NCI-H345 treated with DMSO at 0.1 percent for 48 hours (cell line): ENCODE measurements around the gene ALKBH8.
"Not testable (repeated sequence)": the region's sequence is repeated elsewhere in the genome, so short reads cannot be mapped to it uniquely, and the experiment has no call there.

ENCODE experiments used
- DNase-seq: peaks from one replicate; lab custom pipeline; 2025; ENCODE audit not compliant: unreplicated experiment; lab: John Stamatoyannopoulos, UW

Gene ALKBH8

DNA sequence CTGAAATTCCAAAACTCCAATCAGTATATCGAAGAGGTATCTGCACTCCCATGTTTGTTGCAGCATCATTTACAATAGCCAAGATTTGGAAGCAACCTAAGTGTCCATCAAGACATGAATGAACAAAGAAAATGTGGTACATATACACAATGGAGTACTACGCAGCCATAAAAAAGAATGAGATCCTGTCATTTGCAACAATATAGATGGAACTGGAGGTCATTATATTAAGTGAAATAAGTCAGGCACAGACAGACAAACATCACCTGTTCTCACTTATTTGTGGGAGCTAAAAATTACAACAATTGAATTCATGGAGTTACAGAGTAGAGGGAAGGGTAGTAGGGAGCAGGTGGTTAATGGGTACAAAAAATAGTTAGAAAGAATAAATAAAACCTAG, 13.6 kb upstream of the ALKBH8 start:
- not testable (repeated sequence) for DNase-seq

DNA sequence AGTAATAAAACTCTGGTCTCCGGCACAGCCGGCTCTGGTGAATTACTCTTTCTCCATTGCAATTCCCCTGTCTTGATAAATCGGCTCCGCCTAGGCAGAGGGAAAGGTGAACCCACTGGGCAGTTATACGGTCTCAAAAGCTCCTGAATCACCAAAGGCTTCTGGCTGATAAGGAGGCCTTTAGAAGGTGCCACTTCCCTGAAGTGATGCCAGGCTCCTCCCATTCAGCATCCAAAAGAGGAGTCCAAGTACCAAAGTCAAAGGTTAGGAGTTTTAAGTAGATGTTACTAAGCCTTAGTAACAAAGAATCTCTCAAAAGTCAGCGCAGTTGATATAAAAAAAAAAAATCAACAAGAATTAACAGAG, 11.8 kb upstream of the ALKBH8 start:
- no peak for DNase-seq

DNA sequence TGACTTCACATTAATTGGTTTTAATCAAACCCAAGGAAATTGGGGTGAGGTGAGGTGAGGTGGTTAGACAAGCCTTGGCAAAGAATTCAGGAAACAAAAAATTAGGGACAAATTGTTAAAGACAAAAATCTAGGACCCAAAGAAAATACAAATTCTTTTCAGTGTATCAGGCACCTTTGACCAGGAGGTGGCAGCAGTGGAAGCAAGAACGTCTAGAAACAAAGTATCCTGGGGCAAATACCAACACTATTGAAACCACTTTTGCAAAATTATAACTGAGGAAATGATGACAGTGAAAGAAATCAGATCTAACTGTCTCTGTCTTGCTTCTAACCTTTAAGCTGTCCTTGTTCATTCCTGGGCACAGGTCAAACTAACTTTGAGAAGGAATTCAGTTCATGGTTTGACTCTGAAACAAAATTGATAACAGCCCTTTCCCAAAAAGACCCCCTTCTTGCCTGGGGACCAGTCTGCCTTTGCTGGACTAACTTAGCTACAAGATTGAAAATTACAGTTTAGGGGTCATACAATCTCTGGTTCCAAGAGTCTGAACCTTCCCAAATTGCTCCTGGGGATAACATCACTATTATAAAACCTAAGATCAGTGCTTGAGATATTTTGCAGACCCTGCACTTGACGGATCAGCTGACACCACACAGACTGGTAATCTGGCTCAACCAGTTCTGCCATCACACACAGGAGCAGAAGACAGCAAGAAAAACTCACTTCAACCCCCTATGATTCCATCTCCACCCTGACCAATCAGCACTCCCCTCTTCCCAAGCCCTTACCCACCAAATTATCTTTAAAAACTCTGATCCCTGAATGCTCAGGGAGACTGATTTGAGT, 11.2 kb upstream of the ALKBH8 start:
- not testable (repeated sequence) for DNase-seq

DNA sequence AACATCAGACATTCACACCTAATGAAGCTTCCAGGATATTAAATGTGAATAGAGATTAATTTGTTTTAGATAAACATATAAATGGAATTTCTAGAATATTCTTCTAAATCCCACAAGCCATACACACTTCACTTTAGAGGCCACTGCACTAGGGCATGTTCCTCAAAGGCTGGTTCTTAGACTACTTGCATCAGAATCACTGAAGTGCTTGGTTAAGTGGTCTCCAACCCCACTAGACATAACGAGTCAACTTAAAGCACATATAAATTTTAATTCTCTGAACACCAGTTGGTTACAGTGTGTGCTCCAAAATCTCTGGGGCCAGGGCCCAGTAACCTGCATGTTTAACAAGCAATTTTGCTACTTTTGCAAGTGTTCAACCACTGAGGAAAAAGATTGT, 7.9 kb upstream of the ALKBH8 start:
- no peak for DNase-seq

DNA sequence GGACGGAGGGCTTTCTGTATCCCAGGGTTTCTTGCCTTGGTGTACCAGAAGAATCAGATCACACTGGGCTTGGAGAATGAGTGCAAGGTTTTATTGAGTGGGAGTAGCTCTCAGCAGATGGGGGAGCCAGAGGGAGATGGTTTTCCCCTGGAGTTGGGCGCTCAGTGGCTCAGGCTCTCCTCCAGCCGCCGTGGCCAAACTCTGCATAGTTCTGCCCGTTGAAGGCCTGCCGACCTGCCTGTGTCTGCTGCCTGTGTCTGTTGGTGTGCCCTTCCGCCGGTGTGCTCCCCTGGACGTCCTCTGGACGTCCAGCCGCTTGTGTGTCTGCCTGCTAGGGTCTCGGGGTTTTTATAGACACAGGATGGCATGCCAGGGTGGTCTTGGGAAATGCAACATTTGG, 4.5 kb upstream of the ALKBH8 start:
- DNase-seq, result no peak

DNA sequence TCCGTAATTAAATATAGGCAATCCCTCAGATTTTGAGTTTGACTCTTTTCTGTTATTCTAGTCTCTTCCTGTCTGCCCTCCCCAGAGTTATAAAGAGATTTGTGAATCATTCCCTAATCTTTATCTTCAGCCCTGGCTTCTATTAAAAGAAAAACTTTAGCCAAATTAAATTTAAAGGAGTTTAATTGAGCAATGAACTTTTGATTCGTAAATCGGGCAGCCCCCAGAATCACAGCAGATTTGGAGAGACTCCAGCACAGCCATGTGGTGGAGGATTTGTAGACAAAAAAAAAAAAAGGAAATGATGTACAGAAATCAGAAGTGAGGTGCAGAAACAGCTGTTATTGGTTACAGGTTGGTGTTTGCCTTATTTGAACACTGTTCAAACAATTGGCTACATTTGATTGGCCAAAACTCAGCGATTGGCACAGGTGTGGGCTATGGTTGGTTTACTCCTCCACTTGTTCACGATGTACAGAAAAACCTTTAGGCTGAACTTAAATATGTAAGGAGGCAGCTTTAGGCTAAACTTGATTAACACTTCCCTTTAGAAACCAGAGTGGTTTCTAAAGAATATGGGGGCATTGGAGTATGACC, 2.3 kb upstream of the ALKBH8 start:
- DNase-seq, result no peak

GRCh38 chr11:107566569-107566968, 1.0 kb upstream of the ALKBH8 start:
- DNase-seq, result no peak

DNA sequence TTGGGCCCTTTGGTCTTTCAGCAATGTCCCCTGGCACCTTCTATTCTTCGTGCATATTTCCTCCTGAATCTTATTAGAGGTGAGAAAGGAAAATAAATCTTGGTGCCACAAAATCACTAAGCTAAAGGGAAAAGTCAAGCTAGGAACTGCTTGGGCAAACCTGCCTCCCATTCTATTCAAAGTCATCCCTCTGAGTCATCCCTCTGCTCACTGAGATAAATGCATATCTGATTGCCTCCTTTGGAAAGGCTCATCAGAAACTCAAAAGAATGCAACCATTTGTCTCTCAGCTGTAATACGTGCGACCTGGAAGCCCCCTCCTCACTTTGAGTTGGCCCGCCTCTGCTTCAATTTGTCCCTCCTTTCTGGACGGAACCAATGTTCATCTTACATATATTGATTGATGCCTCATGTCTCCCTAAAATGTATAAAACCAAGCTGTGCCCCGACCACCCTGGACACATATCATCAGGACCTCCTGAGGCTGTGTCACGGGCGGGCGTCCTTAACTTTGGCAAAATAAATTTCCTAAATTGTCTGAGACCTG, 493 bp upstream of the ALKBH8 start:
- not testable (repeated sequence) for DNase-seq

- no peak for DNase-seq
Observed at GRCh38 chr11:107564877-107565218, 687 bp downstream of the ALKBH8 start.

GRCh38 chr11:107563702-107564101, 1.8 kb downstream of the ALKBH8 start:
- no peak for DNase-seq

DNA sequence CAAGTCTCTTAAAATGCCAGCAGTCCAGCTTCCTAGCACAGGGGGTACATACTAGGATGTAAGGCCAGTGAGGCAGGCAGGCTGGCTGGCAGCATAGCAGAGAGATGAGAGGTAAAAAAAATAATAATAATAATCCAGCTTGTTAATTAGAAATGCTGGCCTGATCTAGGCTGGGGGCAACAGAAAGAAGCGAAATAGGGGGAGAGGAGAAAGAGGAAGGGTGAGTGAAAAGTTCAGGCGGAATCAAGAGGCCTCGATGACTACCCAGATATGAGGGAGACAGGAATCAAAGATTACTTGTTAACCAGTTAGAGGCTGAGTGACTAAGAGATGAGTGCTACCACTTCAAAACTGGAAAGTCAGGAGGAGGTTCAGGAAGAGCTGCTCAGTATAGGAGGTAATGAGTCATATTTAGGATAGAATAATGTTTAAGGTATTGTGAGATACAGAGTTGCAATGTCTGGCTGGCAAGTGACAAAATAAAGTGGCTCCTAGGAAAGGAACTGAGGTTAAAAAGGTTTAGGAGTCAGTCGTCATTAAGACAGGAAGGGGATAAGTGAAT, 2.8 kb downstream of the ALKBH8 start:
- DNase-seq, result no peak

DNA sequence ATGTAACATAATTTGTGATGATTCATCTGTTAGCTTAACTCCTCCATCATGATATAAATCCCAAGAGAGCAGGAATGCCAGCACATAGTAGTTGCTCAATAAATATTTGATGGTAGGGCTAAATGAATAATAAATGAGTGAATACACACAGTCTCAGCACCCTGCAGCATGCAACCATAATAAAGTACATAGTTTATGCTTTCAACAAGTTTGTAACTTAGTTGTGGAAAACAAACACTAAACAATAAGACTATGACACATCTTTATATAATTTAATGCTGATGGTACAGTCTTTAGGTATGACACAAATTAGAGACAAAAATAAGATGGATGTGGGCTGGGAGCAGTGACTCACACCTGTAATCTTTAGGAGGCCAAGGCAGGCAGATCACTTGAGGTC, 3.8 kb downstream of the ALKBH8 start:
- DNase-seq, result no peak

- no peak for DNase-seq
Observed at GRCh38 chr11:107550304-107550703, 15.2 kb downstream of the ALKBH8 start.

- no peak for DNase-seq
Observed at GRCh38 chr11:107549954-107550285, 15.6 kb downstream of the ALKBH8 start.

GRCh38 chr11:107549253-107549953, 16.1 kb downstream of the ALKBH8 start:
- DNase-seq, result peak; percentile 20

DNA sequence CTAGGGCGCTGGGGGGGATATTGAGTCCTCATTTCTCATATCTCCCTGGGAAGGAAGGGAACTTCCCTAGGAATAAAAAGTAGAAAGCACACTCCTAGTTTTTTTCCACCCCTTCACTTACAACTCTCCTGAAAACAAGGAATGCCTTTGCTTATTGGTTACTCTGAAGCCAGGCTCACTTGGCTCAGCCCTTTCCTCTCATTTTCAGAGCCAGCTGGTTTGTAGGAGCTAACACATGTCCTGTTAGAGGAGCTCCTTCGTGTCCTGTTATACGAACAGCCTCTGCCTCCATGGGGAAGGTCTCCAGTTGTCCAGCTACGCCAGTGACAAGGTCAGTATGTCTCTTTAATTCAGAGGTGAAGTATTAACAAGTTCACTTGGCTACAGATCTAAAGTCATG, 17.6 kb downstream of the ALKBH8 start:
- no peak for DNase-seq

- no peak for DNase-seq
Observed at GRCh38 chr11:107545101-107545514, 20.4 kb downstream of the ALKBH8 start.

DNA sequence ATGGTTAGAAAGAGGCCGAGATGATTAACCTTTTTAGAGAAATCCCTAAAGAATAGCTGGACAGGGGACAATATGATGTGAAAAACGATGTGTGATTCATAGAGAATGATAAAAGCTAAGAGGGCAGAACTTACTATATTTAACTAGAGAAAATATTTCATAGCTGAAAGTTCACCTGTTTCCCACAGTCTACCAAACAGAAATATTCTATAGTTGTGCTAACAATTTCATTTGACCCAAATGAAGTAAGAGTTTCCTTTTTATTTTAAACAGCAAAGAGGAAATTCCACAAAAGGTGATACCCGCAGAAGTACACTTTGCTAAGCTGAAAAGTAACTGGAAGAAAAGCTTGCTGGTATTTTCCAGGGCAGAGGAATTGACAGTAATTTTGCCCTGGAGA, 26.7 kb downstream of the ALKBH8 start:
- no peak for DNase-seq

DNA sequence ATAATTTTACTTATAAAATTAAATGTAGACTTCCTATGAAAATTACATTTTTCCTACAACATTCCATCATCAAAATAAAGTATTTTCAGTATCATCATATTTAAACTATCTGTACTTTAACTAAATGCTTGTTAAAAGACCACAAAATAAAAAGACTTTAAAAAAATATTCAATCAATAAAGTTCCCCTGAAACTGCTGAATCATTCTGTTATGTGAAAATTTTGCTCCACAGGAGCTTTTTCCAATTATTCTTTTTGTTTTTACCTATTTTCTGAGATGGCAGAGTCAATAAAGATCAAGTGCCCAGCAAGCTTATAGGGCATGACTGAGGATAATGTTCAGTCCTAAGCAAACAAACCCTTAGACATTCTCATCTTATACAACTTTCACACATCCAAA, 27.3 kb downstream of the ALKBH8 start:
- no peak for DNase-seq

DNA sequence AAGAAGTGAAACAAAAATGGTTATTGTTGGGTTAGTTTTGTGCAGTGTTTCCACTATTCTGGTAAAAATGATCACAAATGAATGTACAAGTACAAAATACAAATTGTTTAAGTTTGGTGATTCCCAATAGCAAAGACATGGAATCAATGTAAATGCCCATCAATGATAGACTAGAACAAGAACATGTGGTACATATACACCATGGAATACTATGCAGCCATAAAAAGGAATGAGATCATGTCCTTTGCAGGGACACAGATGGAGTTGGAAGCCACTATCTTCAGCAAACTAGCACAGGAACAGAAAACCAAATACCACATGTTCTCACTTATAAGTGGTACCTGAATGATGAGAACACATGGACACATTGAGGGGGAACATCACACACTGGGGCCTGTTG, 28.4 kb downstream of the ALKBH8 start:
- not testable (repeated sequence) for DNase-seq

DNA sequence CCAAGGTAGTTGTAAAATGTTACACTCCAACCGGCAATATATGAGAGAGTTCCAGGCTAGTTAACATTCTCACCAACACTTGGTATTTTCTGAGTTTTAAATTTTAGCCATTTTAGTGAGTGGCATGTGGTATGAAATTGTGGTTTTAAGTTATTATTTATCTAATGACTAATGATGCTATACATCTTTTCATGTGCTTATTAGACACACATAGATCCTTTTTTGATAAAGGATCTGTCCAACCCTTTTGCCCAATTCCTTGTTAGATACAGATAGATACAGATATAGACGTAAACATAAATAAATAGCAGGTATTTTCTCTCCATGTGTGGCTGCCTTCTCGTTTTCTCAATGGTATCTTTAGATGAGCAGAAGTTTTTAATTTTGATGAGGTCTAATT, 39.3 kb downstream of the ALKBH8 start:
- no peak for DNase-seq

GRCh38 chr11:107508858-107509244, 56.7 kb downstream of the ALKBH8 start:
- DNase-seq, result no peak
